Measurements from ENCODE around the gene CDH1.
"Not testable (repeated sequence)": the region's sequence is repeated elsewhere in the genome, so short reads cannot be mapped to it uniquely, and the experiment has no call there.

Gene CDH1

DNA sequence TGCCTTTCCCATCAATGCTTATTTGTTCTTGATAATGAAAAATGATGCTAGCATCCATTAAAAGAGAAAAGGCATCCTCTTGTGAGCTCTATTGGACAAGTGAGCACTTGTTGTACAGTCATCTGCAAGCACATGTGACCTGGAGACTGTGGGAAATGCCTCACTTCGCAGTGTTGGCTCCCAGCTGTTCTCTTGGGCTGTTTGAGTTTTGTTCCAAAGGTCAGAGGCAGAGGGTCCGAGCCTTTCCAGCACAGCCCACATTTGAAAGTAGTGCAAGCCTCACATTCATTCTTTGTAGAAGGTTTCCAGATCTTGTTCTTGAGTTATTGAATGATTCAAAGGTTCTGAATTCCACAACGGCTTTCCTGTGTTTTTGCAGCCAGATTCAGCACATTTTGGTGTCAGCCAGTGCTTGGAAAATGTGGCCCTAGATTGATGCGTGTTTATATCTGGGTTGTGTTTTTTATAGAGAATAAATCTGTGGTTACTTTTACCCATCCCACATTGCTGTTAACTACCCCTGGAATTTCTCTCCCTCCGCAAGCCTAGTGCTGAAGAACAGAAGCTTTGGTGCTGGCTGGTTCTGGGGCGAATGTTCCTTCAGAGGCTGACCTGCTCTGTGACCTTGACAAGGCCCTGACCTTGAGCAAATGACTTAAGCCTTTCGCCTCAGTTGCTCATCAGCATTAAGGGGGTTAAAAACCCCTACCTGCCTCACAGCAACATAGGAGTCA is 49.8 kb downstream of the CDH1 start:
- no peaks in the 10 kb centered on the region for H3K4me1 ChIP-seq (ENCODE audit: control insufficient read depth, insufficient read depth, low read length, poor library complexity, severe bottlenecking)
- H3K4me3 ChIP-seq (ENCODE audit: insufficient read depth, low read depth, low read length, poor library complexity, severe bottlenecking): no peak overlapping the region
- no peaks in the 10 kb centered on the region for H3K36me3 ChIP-seq (ENCODE audit: control insufficient read depth, insufficient read depth, low read length)
- no peaks in the 10 kb centered on the region for H3K27me3 ChIP-seq (replicated peaks; ENCODE audit: control insufficient read depth, insufficient read depth, low read length, poor library complexity, severe bottlenecking)
- no peak for DNase-seq
- H3K9me3 ChIP-seq (ENCODE audit: control insufficient read depth, low read length): no peaks in the 10 kb centered on the region
- no peak overlapping the region for H3K27ac ChIP-seq (ENCODE audit: insufficient read depth, low read length, poor library complexity, severe bottlenecking)

GRCh38 chr16:68787419-68787807 is 50.3 kb downstream of the CDH1 start:
- not testable (repeated sequence) for H3K36me3 ChIP-seq (ENCODE audit: control insufficient read depth, insufficient read depth, low read length); H3K27me3 ChIP-seq (replicated peaks; ENCODE audit: control insufficient read depth, insufficient read depth, low read length, poor library complexity, severe bottlenecking); H3K4me1 ChIP-seq (ENCODE audit: control insufficient read depth, insufficient read depth, low read length, poor library complexity, severe bottlenecking); H3K9me3 ChIP-seq (ENCODE audit: control insufficient read depth, low read length); H3K27ac ChIP-seq (ENCODE audit: insufficient read depth, low read length, poor library complexity, severe bottlenecking); DNase-seq; H3K4me3 ChIP-seq (ENCODE audit: insufficient read depth, low read depth, low read length, poor library complexity, severe bottlenecking)

- H3K27ac ChIP-seq (ENCODE audit: insufficient read depth, low read length, poor library complexity, severe bottlenecking): no peak overlapping the region
- no peak for DNase-seq
- no peaks in the 10 kb centered on the region for H3K4me1 ChIP-seq (ENCODE audit: control insufficient read depth, insufficient read depth, low read length, poor library complexity, severe bottlenecking)
- H3K4me3 ChIP-seq (ENCODE audit: insufficient read depth, low read depth, low read length, poor library complexity, severe bottlenecking): no peak overlapping the region
- H3K9me3 ChIP-seq (ENCODE audit: control insufficient read depth, low read length): no peaks in the 10 kb centered on the region
- H3K36me3 ChIP-seq (ENCODE audit: control insufficient read depth, insufficient read depth, low read length): no peaks in the 10 kb centered on the region
- H3K27me3 ChIP-seq (replicated peaks; ENCODE audit: control insufficient read depth, insufficient read depth, low read length, poor library complexity, severe bottlenecking): no peaks in the 10 kb centered on the region
These were observed 53.2 kb downstream of the CDH1 start for GRCh38 chr16:68790130-68790761.

GRCh38 chr16:68790944-68791343 is 53.9 kb downstream of the CDH1 start:
- DNase-seq: no peak
- H3K27ac ChIP-seq (ENCODE audit: insufficient read depth, low read length, poor library complexity, severe bottlenecking): no peak overlapping the region
- no peaks in the 10 kb centered on the region for H3K9me3 ChIP-seq (ENCODE audit: control insufficient read depth, low read length)
- no peaks in the 10 kb centered on the region for H3K4me1 ChIP-seq (ENCODE audit: control insufficient read depth, insufficient read depth, low read length, poor library complexity, severe bottlenecking)
- no peaks in the 10 kb centered on the region for H3K27me3 ChIP-seq (replicated peaks; ENCODE audit: control insufficient read depth, insufficient read depth, low read length, poor library complexity, severe bottlenecking)
- H3K4me3 ChIP-seq (ENCODE audit: insufficient read depth, low read depth, low read length, poor library complexity, severe bottlenecking): no peak overlapping the region
- H3K36me3 ChIP-seq (ENCODE audit: control insufficient read depth, insufficient read depth, low read length): no peaks in the 10 kb centered on the region

GRCh38 chr16:68792465-68793324 is 55.6 kb downstream of the CDH1 start:
- Histone ChIP-seq H3K27ac (ENCODE audit: insufficient read depth, low read length, poor library complexity, severe bottlenecking) (no peak overlapping the region), H3K27me3 (replicated peaks; ENCODE audit: control insufficient read depth, insufficient read depth, low read length, poor library complexity, severe bottlenecking) (no peaks in the 10 kb centered on the region), H3K9me3 (ENCODE audit: control insufficient read depth, low read length) (no peaks in the 10 kb centered on the region), H3K4me3 (ENCODE audit: insufficient read depth, low read depth, low read length, poor library complexity, severe bottlenecking) (no peak overlapping the region), H3K4me1 (ENCODE audit: control insufficient read depth, insufficient read depth, low read length, poor library complexity, severe bottlenecking) (no peaks in the 10 kb centered on the region), H3K36me3 (ENCODE audit: control insufficient read depth, insufficient read depth, low read length) (no peaks in the 10 kb centered on the region)
- DNase-seq: no peak

DNA sequence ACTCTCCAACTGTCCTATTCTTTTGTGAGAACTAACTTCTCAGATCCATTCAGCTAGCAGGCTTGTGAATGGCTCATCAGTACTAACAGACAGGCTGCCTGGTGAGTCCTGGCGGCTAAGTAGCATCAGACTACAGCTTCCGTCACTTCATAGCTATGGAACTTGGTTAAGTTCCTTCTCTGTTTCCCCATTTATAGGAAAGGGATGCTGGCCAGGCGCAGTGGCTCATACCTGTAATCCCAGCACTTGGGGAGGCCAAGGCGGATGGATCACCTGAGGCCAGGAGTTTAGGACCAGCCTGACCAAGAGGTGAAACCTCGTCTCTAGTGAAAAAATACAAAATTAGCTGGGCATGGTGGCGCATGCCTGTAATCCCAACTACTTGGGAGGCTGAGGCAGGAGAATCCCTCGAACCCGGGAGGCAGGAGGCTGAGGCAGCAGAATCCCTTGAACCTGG is 56.3 kb downstream of the CDH1 start:
- H3K9me3 ChIP-seq (ENCODE audit: control insufficient read depth, low read length): no peaks in the 10 kb centered on the region
- H3K27ac ChIP-seq (ENCODE audit: insufficient read depth, low read length, poor library complexity, severe bottlenecking): no peak overlapping the region
- DNase-seq: no peak
- no peaks in the 10 kb centered on the region for H3K4me1 ChIP-seq (ENCODE audit: control insufficient read depth, insufficient read depth, low read length, poor library complexity, severe bottlenecking)
- H3K27me3 ChIP-seq (replicated peaks; ENCODE audit: control insufficient read depth, insufficient read depth, low read length, poor library complexity, severe bottlenecking): no peaks in the 10 kb centered on the region
- no peaks in the 10 kb centered on the region for H3K36me3 ChIP-seq (ENCODE audit: control insufficient read depth, insufficient read depth, low read length)
- no peak overlapping the region for H3K4me3 ChIP-seq (ENCODE audit: insufficient read depth, low read depth, low read length, poor library complexity, severe bottlenecking)

GRCh38 chr16:68798398-68798797 is 61.3 kb downstream of the CDH1 start:
- H3K4me3 ChIP-seq (ENCODE audit: insufficient read depth, low read depth, low read length, poor library complexity, severe bottlenecking): no peak overlapping the region
- no peaks in the 10 kb centered on the region for H3K4me1 ChIP-seq (ENCODE audit: control insufficient read depth, insufficient read depth, low read length, poor library complexity, severe bottlenecking)
- no peaks in the 10 kb centered on the region for H3K27me3 ChIP-seq (replicated peaks; ENCODE audit: control insufficient read depth, insufficient read depth, low read length, poor library complexity, severe bottlenecking)
- H3K27ac ChIP-seq (ENCODE audit: insufficient read depth, low read length, poor library complexity, severe bottlenecking): no peak overlapping the region
- H3K36me3 ChIP-seq (ENCODE audit: control insufficient read depth, insufficient read depth, low read length): no peaks in the 10 kb centered on the region
- no peaks in the 10 kb centered on the region for H3K9me3 ChIP-seq (ENCODE audit: control insufficient read depth, low read length)
- no peak for DNase-seq

DNA sequence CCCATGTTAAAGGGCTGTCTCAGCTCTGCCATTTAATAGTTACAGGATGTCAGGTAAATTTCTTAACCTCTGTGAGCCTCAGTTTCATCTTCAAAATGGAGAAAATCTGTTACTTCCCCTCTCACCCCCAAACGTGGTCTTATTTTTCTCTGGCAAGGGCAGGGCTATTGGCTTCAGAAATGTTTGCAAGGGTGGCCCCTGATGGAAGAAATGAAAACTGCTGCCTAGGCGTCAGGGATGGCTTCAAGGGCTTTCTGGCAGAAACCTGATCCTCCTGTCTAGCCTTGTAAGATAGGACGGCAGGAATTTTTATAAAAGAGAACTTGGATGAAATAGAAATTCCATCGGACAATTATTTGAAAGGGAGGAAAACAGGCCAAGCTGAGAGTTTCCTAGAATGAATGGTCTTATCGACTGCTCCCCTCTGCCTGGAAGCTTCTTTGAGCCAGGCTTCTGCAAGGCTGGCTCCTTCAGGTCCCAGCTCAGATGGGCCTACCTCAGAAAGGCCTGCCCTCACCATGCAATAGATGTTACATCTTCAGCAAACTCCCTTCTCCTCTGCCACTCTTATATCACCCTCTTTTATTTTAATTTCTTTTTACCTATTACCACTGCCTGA is 63.3 kb downstream of the CDH1 start:
- Histone ChIP-seq H3K4me3 (ENCODE audit: insufficient read depth, low read depth, low read length, poor library complexity, severe bottlenecking) (no peak overlapping the region), H3K4me1 (ENCODE audit: control insufficient read depth, insufficient read depth, low read length, poor library complexity, severe bottlenecking) (no peaks in the 10 kb centered on the region), H3K9me3 (ENCODE audit: control insufficient read depth, low read length) (no peaks in the 10 kb centered on the region), H3K27me3 (replicated peaks; ENCODE audit: control insufficient read depth, insufficient read depth, low read length, poor library complexity, severe bottlenecking) (no peaks in the 10 kb centered on the region), H3K36me3 (ENCODE audit: control insufficient read depth, insufficient read depth, low read length) (no peaks in the 10 kb centered on the region), H3K27ac (ENCODE audit: insufficient read depth, low read length, poor library complexity, severe bottlenecking) (no peak overlapping the region)
- DNase-seq: no peak

GRCh38 chr16:68802190-68802589 is 65.1 kb downstream of the CDH1 start:
- H3K4me3 ChIP-seq (ENCODE audit: insufficient read depth, low read depth, low read length, poor library complexity, severe bottlenecking): no peak overlapping the region
- no peaks in the 10 kb centered on the region for H3K27me3 ChIP-seq (replicated peaks; ENCODE audit: control insufficient read depth, insufficient read depth, low read length, poor library complexity, severe bottlenecking)
- H3K36me3 ChIP-seq (ENCODE audit: control insufficient read depth, insufficient read depth, low read length): no peaks in the 10 kb centered on the region
- DNase-seq: no peak
- no peaks in the 10 kb centered on the region for H3K9me3 ChIP-seq (ENCODE audit: control insufficient read depth, low read length)
- no peak overlapping the region for H3K27ac ChIP-seq (ENCODE audit: insufficient read depth, low read length, poor library complexity, severe bottlenecking)
- H3K4me1 ChIP-seq (ENCODE audit: control insufficient read depth, insufficient read depth, low read length, poor library complexity, severe bottlenecking): no peaks in the 10 kb centered on the region
